ENCODE measurements around the gene GET3.

The GET3 gene

GRCh38 chr19:12752056-12752781 is 14.9 kb downstream of the GET3 start:
- no peak overlapping the region for H3K4me3 ChIP-seq (replicated peaks; ENCODE audit: low read depth, low read length)
- DNase-seq (ENCODE audit: low read depth), result no peak
- TF ChIP-seq CTCF (IDR thresholded peaks at IDR 0.05; ENCODE audit: low read length, missing control alignments), result no peak

GRCh38 chr19:12754465-12755196 is 17.3 kb downstream of the GET3 start:
- no peak for TF ChIP-seq CTCF (IDR thresholded peaks at IDR 0.05; ENCODE audit: low read length, missing control alignments)
- DNase-seq (ENCODE audit: low read depth), result no peak
- H3K4me3 ChIP-seq (replicated peaks; ENCODE audit: low read depth, low read length), result no peak overlapping the region

GRCh38 chr19:12756150-12756883 is 19.0 kb downstream of the GET3 start:
- TF ChIP-seq CTCF (IDR thresholded peaks at IDR 0.05; ENCODE audit: low read length, missing control alignments), result no peak

GRCh38 chr19:12757544-12758274 is 20.4 kb downstream of the GET3 start:
- H3K4me3 ChIP-seq (replicated peaks; ENCODE audit: low read depth, low read length), result peak overlapping the region; percentile 39
- peak; percentile 54 for TF ChIP-seq CTCF (IDR thresholded peaks at IDR 0.05; ENCODE audit: low read length, missing control alignments)
- DNase-seq (ENCODE audit: low read depth), result peak; percentile 78

More at GRCh38 chr19:12756150-12756883, 19.0 kb downstream of the GET3 start:
- DNase-seq (ENCODE audit: low read depth), result no peak
- no peak overlapping the region for H3K4me3 ChIP-seq (replicated peaks; ENCODE audit: low read depth, low read length)

GRCh38 chr19:12759686-12760085 is 22.4 kb downstream of the GET3 start:
- no peak for TF ChIP-seq CTCF (IDR thresholded peaks at IDR 0.05; ENCODE audit: low read length, missing control alignments)
- no peak for DNase-seq (ENCODE audit: low read depth)
- no peak overlapping the region for H3K4me3 ChIP-seq (replicated peaks; ENCODE audit: low read depth, low read length)

- TF ChIP-seq CTCF (IDR thresholded peaks at IDR 0.05; ENCODE audit: low read length, missing control alignments), result no peak
- no peak for DNase-seq (ENCODE audit: low read depth)
- no peak overlapping the region for H3K4me3 ChIP-seq (replicated peaks; ENCODE audit: low read depth, low read length)
Observed at GRCh38 chr19:12763100-12763499, 25.8 kb downstream of the GET3 start.
